Activated naive CD8-positive, alpha-beta T cell treated with anti-CD3 and anti-CD28 coated beads, Interleukin-2, amount 10 ng/mL, durations not matched to agents 7 days and 5 days (primary cell): ENCODE measurements around the gene PAX7. TPM values are rescaled to one million over a fixed set of nuclear protein-coding genes. Genes with fewer than 3 reads are reported as not detected.

Experiments
- ATAC-seq: fragments of 150-1000 bp; cut with Tn5 transposase; one replicate; pipeline ENCODE4 v1.10.0; 2021; ENCODE audit warnings: low read depth, moderate library complexity
- POLR2A ChIA-PET: fragments of 350-600 bp; sonication (Branson Sonifier 250); formaldehyde crosslinking; loops from one replicate; lab custom pipeline; 2021; ENCODE audit warnings: antibody characterized with exemption; lab: Charles Lee
- DNase-seq: peaks from one replicate; pipeline ENCODE4 v3.0.0; 2021
- H3K27ac Mint-ChIP-seq: one replicate; pipeline ENCODE4 v1.8.0; 2022; ENCODE audit warnings: mild to moderate bottlenecking, mixed read lengths
- H3K27me3 Mint-ChIP-seq: one replicate; pipeline ENCODE4 v1.8.0; 2022; ENCODE audit warnings: mild to moderate bottlenecking, moderate library complexity, mixed read lengths
- H3K36me3 Mint-ChIP-seq: one replicate; pipeline ENCODE4 v1.8.0; 2021; ENCODE audit warnings: mild to moderate bottlenecking, mixed read lengths
- H3K4me1 Mint-ChIP-seq: one replicate; pipeline ENCODE4 v1.8.0; 2021; ENCODE audit warnings: mixed read lengths
- H3K4me3 Mint-ChIP-seq: one replicate; pipeline ENCODE4 v1.8.0; 2022; ENCODE audit warnings: mild to moderate bottlenecking, moderate library complexity, mixed read lengths
- H3K9me3 Mint-ChIP-seq: one replicate; pipeline ENCODE4 v1.8.0; 2021; ENCODE audit warnings: mixed read lengths
- total RNA-seq, 2 experiments: library from RNA; stranded (reverse); gene quantifications; one replicate each; pipeline ENCODE4 v1.2.3, GENCODE V29; 2021

The PAX7 gene
- total RNA-seq, 2 experiments from 2014 or later, result not detected

DNA sequence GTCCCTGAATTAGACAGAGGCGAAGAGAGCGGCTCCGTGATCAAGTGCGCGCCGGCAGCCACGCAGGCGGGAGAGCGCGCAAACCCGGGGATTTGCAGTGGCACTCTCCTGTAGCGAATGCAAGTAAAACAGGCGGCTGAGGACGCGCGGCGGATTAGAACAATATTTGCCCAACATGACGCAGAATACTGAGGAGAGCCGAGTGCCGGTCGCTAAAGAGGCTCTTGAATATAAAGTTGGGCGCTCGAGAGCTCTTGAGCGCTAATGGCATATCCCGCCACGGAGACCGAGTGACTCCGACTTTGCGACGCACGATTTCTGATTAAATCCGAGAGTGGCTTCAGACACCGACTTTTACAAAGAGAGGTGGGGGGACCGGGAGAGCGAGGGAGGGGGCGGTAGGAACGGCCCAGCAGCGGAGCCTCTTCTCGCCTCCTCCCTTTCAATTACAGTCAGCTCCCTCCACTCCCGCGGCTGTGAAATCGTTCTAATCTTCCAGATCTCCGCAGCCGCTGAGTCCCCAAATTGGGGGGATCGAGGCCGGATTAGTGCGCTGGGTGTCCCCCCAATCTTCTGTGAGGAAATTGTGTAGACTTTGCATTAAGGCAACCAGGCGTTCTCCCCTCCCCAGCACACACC is 2.3 kb downstream of the PAX7 start:
- peaks cover 6% of the 10 kb centered on the region for H3K36me3 Mint-ChIP-seq
- H3K4me1 Mint-ChIP-seq, result peaks cover 7% of the 10 kb centered on the region
- POLR2A ChIA-PET, result no interaction called here
- no peak overlapping the region for H3K27ac Mint-ChIP-seq
- no peaks in the 10 kb centered on the region for H3K9me3 Mint-ChIP-seq
- no peak overlapping the region for H3K4me3 Mint-ChIP-seq
- no peak for ATAC-seq
- peaks cover 89% of the 10 kb centered on the region for H3K27me3 Mint-ChIP-seq
- DNase-seq, result no peak

DNA sequence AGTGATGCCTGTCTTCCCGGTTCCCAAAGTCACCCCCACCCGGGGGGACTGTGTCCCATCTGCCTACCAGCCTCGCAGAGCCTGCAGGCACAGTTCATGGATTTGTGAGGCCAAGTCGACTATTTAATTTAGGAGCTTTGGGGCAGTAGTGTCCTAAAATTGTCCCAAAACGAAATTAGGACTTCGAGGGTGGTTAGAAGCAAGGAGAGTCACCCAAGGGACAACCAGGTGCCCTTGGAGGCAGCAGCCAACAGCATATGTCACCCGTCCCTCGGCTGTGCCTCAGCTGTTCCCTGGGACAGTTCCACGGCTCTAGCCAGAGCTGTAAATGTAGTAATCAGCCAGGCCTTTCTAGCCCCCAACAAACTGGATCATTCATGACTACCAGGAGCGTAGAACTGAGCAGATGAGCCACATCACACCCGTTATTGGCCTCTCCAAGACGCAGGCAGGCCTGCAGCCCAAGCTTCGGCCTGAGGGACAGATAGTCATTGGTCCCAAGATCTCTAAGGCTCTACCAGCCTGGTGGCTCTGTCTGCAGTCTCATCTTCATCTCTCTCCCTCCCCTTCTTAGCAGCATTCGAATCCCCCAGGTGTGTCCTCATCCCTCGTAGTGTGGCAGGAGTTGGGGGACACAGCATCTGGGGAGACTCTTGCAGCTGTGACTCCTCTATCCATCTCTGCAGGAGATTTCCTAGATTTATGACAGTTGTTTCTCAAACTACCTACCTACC is 2.9 kb downstream of the PAX7 start:
- no peak overlapping the region for H3K4me3 Mint-ChIP-seq
- peaks cover 6% of the 10 kb centered on the region for H3K36me3 Mint-ChIP-seq
- peak overlapping the region; percentile 39 for H3K27ac Mint-ChIP-seq
- no peak for DNase-seq
- ATAC-seq, result no peak
- no peaks in the 10 kb centered on the region for H3K9me3 Mint-ChIP-seq
- H3K27me3 Mint-ChIP-seq, result peaks cover 89% of the 10 kb centered on the region
- POLR2A ChIA-PET, result no interaction called here
- H3K4me1 Mint-ChIP-seq, result peaks cover 7% of the 10 kb centered on the region

DNA sequence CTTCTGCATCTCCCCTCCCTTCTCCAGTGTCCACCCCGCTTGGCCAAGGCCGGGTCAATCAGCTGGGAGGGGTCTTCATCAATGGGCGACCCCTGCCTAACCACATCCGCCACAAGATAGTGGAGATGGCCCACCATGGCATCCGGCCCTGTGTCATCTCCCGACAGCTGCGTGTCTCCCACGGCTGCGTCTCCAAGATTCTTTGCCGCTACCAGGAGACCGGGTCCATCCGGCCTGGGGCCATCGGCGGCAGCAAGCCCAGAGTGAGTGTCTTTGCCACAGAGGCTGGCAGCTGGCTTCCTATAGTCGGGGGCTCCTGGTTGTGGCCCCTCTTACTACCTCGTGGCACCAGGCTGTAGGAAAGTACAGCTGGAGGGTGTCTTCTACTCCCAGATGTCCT is 3.6 kb downstream of the PAX7 start:
- H3K27ac Mint-ChIP-seq, result no peak overlapping the region
- H3K36me3 Mint-ChIP-seq, result peaks cover 6% of the 10 kb centered on the region
- DNase-seq, result no peak
- no peak for ATAC-seq
- no peaks in the 10 kb centered on the region for H3K9me3 Mint-ChIP-seq
- H3K4me1 Mint-ChIP-seq, result peaks cover 6% of the 10 kb centered on the region
- POLR2A ChIA-PET, result no interaction called here
- peaks cover 89% of the 10 kb centered on the region for H3K27me3 Mint-ChIP-seq
- H3K4me3 Mint-ChIP-seq, result no peak overlapping the region

DNA sequence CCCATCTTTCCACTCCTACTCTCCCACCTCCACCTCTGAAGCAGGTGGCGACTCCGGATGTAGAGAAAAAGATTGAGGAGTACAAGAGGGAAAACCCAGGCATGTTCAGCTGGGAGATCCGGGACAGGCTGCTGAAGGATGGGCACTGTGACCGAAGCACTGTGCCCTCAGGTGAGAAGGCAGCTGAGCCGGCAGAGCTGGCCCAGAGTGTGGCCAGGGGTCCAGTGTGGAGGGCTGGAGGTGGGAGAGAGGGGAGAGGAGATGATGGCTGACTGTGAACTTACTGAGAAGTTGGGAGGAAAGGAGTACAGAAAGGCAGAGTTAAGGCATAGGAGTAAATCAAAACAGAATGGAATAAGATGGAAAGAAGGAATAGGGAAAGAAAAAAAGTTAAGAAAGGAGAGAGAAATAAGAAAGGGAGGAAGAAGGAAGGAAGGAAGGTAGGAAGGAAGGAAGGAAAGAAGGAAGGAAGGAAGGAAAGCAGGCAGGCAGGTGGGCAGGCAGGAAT is 4.5 kb downstream of the PAX7 start:
- Mint-ChIP-seq H3K4me1 (peaks cover 7% of the 10 kb centered on the region), H3K9me3 (no peaks in the 10 kb centered on the region), H3K27me3 (peaks cover 89% of the 10 kb centered on the region), H3K27ac (no peak overlapping the region), H3K36me3 (peaks cover 3% of the 10 kb centered on the region), H3K4me3 (no peak overlapping the region)
- POLR2A ChIA-PET, result no interaction called here
- ATAC-seq (no peak), DNase-seq (no peak)

DNA sequence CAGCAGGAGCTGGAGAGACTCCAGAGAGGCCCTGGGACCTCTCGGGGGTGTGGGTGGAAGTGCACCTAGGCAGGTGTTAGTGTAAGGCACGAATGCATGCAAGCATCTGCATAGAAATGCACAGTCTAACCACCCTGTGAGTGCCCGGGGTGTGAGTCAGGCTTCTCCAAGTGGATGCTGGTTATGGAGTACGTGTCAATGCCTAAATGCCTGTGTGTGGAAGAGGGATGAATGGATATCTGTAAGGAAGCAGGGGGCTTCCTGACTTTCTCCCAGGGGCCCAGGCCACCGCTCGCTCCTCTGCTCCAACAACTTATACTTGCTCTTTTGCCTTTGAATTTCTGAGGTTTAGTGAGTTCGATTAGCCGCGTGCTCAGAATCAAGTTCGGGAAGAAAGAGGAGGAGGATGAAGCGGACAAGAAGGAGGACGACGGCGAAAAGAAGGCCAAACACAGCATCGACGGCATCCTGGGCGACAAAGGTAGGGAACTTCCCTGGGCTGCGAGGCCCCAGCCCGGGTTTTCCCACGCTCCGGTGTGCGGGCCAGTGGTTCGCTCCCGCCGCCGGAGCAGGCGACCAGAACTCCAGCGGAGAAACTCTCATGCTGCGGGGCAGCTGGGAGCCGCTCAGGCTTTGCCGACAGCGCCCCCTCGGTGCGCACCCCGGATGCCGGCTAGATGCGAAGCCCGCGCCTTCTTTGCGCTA is 5.4 kb downstream of the PAX7 start:
- Mint-ChIP-seq H3K4me1 (peaks cover 8% of the 10 kb centered on the region), H3K27ac (peak overlapping the region; percentile 55), H3K36me3 (peaks cover 2% of the 10 kb centered on the region), H3K27me3 (peaks cover 88% of the 10 kb centered on the region), H3K9me3 (no peaks in the 10 kb centered on the region), H3K4me3 (no peak overlapping the region)
- ATAC-seq (no peak), DNase-seq (no peak)
- POLR2A ChIA-PET, result no interaction called here

DNA sequence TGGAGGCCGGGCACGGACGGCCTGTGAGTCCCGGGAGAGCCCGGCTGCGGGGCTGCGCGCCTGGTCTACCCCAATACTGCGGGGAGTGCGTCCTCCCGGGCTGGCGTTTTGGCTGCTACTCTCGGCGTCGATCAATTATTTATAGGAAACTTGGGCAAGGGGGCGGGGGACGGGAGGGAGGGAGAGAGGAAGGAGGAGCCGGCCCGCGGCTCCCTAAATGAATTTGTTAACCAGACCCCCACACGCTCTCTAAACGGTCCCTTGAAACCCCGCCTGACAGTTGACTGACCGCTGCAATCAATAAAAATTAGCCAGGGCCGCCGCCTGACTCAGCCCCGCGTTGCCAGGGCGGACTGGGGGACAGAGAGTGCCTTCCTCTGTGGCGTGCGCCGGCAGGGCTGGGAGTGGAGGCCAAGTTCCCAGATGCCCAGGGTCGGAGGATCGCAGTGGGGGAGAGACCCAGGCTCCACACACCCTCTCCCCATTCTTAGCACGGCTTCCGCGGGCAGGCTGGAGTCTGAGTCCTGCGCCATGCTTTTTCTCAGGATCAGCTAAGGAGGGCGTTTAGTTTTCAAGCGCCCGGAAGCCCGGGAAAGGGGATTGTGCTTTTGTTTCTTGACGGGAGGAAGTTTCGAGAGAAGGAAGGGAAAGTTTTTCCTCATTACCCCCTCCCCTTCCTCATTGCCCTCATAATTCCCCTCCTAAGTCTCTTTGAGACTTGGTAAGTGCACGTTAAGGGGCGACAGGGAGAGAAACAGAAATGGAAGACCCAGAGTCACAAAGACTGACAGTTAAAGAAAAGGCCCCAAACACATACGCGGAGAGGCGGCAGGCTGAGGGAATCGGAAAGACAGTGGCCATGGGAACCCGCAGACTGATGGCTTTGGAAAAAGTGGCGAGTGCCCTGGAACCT is 6.2 kb downstream of the PAX7 start:
- Mint-ChIP-seq H3K36me3 (peaks cover 2% of the 10 kb centered on the region), H3K4me3 (no peak overlapping the region), H3K27me3 (peaks cover 93% of the 10 kb centered on the region), H3K4me1 (peaks cover 8% of the 10 kb centered on the region), H3K27ac (no peak overlapping the region), H3K9me3 (no peaks in the 10 kb centered on the region)
- no peak for ATAC-seq
- POLR2A ChIA-PET, result no interaction called here
- DNase-seq, result no peak

DNA sequence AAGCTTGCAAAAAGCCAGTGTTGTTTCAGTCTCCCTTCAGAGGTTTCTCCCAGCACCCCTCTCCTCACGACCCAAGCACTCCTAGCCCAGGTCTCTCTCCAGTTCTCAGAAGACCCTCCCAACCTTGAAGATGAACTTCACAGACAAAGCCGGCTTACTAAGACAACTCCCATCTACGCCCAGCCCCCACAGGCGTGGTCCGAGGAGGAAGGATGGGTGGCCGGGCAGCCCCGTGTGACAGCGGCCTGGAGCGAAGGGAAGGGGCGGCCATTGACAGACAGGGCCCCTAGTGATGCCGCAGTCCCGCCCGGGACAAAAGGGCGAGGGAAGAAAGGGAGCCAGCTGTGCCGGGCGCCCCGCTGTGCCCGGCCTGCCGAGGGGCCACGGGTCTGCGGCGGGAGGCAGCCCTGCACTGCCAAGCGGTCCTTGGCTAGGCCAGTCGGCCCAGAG is 6.9 kb downstream of the PAX7 start:
- POLR2A ChIA-PET, result no interaction called here

DNA sequence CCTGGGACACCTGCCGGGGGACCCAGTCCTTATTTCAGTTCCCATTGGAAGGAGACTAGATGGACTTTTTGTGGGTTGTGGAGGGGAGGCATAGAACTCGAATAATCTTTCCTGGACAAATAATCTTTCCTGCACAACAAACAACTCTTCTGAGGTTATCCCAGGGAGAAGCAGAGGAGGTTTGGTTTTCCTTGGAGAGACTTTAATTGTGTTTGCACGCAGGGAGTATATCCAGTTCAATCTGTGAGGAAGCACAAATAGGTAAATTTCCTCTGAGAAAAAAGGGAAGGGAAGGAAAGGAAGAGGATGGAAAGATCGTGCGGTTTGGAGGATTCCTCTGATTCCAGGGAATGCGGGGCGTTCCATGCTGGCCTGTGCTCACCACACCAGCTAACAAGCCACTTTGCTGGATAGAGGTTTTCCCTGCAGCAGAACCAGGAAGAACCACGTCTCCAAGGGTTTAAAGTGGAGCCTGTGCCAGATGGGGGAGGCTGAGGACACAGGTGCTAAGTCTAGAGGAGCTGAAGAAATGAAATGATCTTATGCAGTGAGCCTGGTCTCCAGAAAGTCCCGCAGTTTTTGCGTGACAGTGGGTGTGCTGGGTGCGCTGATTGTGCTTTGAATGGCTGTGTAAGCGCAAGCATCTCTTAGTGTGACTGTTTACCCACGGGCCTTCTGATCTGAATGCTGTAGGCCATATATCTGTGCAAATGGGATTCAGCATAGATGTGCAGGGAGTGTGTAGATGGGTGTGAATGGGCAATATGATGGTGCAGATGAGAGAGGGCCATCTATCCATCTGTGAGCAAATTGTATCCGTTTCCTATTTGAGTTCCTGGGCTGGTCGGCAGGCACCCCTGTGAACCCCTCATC is 7.6 kb downstream of the PAX7 start:
- H3K27me3 Mint-ChIP-seq, result peaks cover 92% of the 10 kb centered on the region
- H3K36me3 Mint-ChIP-seq, result peaks cover 2% of the 10 kb centered on the region
- H3K9me3 Mint-ChIP-seq, result no peaks in the 10 kb centered on the region
- peaks cover 7% of the 10 kb centered on the region for H3K4me1 Mint-ChIP-seq
- ATAC-seq (no peak), DNase-seq (no peak)
- no peak overlapping the region for H3K27ac Mint-ChIP-seq
- POLR2A ChIA-PET, result no interaction called here
- no peak overlapping the region for H3K4me3 Mint-ChIP-seq

More for the DNA sequence above, 6.9 kb downstream of the PAX7 start:
- Mint-ChIP-seq H3K27ac (no peak overlapping the region), H3K4me3 (no peak overlapping the region), H3K27me3 (peaks cover 92% of the 10 kb centered on the region), H3K36me3 (peaks cover 2% of the 10 kb centered on the region), H3K9me3 (no peaks in the 10 kb centered on the region), H3K4me1 (peaks cover 7% of the 10 kb centered on the region)
- ATAC-seq, result no peak
- DNase-seq, result no peak

DNA sequence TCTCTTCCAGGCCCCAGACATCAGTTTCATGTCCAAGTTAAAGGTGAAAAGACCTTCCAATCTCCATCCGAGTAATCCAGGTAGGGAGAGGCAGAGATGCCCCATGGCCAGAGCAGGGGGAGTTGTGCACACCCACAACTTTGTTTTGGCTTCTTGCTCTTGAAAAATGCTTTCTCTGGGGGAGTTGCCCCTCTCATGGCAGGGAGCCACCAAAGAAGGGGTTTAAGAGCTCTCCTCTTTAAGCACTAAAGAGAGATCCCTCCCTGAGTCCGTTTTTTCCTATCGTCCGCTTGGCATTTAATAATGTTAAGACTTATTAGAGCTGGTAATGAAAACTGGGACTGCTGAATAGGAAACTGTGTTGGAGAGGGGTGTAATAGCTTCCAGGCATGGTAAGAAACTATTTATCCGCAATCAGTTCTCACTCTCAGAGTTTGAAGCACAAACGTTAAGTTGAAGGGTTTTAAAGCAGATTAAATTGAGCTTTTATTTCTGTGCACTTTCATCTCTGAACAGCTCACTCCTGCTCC is 8.3 kb downstream of the PAX7 start:
- no peak for DNase-seq
- Mint-ChIP-seq H3K36me3 (peaks cover under 1% of the 10 kb centered on the region), H3K9me3 (no peaks in the 10 kb centered on the region), H3K4me3 (no peak overlapping the region), H3K4me1 (peaks cover 7% of the 10 kb centered on the region), H3K27ac (no peak overlapping the region), H3K27me3 (peaks cover 90% of the 10 kb centered on the region)
- POLR2A ChIA-PET, result no interaction called here
- no peak for ATAC-seq

DNA sequence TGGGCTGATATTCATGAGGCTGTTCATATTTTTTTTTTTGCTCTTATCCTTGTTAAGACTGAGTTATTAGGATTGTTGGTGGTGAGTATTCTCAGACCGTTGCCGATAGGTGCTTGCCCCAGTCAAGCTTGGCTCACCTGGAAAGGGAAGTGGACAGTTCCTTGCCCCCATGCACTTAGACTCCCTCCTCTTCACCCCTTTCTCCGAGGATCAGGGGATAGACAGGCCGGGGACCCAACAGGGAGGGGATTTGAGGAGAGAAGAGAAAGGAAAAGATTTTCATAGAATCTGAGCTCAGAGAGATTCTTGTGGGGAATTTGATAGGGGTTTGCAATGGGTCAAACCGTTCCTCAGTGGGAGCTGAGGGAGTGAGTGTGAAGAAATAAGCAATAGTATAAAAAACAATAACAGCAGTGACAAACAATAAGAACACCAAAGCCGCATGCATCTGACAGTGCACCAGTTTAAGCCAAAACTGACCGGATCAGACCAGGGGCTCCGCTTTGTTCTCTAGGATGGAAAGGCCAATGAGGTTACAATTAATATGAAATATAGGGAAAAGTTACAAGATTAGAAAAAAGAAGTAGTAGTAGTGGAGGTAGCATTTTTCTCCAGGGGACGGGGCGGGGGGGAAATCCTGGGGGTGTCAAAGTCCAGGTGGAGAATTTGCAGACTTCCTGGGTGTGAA is 8.9 kb downstream of the PAX7 start:
- H3K4me1 Mint-ChIP-seq, result peaks cover 7% of the 10 kb centered on the region
- DNase-seq, result no peak
- no peak for ATAC-seq
- H3K27ac Mint-ChIP-seq, result no peak overlapping the region
- H3K27me3 Mint-ChIP-seq, result peaks cover 90% of the 10 kb centered on the region
- POLR2A ChIA-PET, result no interaction called here
- H3K4me3 Mint-ChIP-seq, result no peak overlapping the region
- H3K36me3 Mint-ChIP-seq, result no peaks in the 10 kb centered on the region
- no peaks in the 10 kb centered on the region for H3K9me3 Mint-ChIP-seq

DNA sequence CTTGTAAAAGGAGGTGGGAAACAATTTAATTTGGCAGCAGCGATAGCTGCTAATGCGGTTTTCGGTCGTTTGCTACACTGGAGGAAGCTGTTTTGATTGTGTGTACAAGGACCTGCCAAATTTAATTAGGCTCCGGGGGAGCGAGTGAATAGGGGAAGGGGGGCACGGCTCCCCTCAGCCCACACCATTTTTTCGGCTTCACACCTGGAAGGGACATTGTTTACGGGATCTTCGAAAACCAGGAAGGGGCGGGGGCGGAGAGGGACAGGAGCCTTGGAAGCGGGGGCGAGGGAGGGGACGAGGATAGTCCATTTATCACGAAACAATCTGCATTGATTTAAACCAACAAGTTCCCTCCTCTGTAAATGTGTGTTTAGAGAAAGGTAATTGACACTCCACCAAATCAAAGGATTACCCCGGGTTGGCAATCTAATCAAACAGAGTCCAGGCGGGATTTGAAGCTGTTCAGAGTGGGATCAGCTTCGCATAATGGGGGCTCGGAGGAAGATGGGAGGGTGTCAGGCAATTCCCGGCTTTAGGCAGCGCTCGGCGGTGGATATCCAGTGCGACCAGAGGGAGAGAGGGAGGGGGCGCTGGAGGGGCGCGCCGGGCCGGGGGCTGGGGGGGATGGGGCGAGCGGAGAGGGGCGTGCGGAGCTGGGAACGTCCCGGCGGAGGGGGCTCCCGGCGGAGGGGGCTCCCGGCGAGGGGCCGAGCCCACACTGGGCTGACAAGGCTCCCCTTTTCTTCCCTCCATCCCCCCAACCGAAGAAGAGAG is 9.8 kb downstream of the PAX7 start:
- Mint-ChIP-seq H3K27ac (peak overlapping the region; percentile 11), H3K27me3 (peaks cover 92% of the 10 kb centered on the region), H3K9me3 (no peaks in the 10 kb centered on the region), H3K36me3 (no peaks in the 10 kb centered on the region), H3K4me3 (no peak overlapping the region), H3K4me1 (peaks cover 12% of the 10 kb centered on the region)
- DNase-seq (no peak), ATAC-seq (no peak)
- POLR2A ChIA-PET, result no interaction called here
